GM10266 (cell line): Measurements from ENCODE around the gene RNF217.

Experiments used
- DNase-seq: peaks from one replicate; pipeline ENCODE4 v3.0.0; 2012; ENCODE audit errors: extremely low spot score
- CTCF ChIP-seq: IDR thresholded peaks from 2 replicates; pipeline ENCODE4 v1.5.1; 2012; ENCODE audit warnings: mild to moderate bottlenecking, low read depth; ENCODE audit not compliant: control insufficient read depth, insufficient read depth; ENCODE audit errors: missing control alignments

The RNF217 gene

DNA sequence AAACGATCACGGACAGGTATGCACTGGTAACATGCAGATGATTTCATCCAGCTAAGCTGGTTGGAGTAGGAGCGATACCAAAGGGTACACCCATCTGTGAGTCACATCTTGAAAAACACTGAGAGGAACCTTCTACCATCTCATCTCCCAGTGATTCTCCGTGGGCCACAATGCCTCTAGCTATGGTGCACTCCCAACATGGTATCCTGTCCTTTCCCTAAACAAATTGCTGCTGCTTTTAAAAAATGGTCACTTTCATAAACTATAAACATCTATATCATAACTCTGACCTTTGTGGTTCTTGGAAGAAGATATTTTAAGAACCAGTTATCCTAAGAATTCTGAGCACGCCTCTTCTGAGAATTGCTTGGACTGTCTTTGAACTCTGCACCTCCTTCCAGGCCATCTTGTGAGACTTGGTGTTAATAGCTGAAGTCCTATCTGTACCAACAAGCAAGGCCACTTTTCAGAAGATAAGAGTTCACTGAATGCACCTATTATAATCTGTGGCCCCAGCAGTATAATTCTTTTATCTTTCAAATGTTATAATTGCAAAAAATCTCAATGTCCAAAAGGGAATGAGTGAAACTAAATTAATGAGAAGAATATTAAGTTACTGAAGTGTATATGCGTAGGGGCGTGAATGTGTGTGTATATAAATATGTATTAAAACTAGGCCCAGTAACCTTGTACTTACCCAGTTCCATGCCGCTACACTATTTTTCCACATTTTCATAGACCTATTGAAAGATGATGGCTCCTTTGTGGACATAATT lies 120.9 kb downstream of the RNF217 start:
- DNase-seq: no peak
- TF ChIP-seq CTCF: no peak

GRCh38 chr6:125083684-125083990 lies 121.4 kb downstream of the RNF217 start:
- no peak for TF ChIP-seq CTCF
- DNase-seq: no peak

- DNase-seq: no peak
- TF ChIP-seq CTCF: no peak
Measured at GRCh38 chr6:125086716-125087115, 124.5 kb downstream of the RNF217 start.

DNA sequence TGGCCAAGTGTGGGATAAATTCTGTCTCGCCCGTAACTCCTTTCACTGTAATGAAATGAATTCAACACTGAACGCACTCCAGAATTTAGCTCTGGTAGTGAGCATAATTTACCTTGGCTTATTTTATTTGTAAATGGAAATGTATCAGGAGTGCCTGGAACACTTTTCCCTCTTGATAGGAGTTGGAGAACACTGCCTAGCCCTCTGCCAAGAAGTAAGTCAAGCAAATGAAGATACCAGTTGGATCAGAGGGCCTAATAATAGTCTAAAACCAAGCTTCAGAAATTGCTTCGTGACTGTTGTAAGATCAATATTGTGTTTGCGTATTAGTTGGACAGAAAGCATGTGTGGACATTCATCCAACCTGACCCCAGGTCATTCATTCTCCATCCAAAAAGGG lies 126.7 kb downstream of the RNF217 start:
- DNase-seq: no peak
- no peak for TF ChIP-seq CTCF

DNA sequence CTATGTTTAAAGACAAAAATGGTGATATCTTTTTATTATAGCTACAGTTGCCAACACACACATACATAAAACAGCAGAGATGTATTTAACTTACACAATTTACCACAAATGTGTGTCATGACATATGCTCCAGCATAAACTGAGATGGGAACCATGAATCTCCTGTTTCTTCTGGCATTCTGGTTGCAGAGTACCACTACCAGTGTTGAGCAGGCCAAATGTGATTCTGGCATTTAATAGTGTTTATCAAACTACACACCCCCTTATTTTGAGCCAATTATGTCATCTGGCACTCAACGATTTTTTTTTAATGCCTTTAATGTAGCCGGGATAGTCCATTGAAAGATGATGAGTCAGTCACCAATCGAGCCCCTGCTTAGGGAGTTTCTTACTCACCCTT lies 132.3 kb downstream of the RNF217 start:
- TF ChIP-seq CTCF: no peak
- no peak for DNase-seq

DNA sequence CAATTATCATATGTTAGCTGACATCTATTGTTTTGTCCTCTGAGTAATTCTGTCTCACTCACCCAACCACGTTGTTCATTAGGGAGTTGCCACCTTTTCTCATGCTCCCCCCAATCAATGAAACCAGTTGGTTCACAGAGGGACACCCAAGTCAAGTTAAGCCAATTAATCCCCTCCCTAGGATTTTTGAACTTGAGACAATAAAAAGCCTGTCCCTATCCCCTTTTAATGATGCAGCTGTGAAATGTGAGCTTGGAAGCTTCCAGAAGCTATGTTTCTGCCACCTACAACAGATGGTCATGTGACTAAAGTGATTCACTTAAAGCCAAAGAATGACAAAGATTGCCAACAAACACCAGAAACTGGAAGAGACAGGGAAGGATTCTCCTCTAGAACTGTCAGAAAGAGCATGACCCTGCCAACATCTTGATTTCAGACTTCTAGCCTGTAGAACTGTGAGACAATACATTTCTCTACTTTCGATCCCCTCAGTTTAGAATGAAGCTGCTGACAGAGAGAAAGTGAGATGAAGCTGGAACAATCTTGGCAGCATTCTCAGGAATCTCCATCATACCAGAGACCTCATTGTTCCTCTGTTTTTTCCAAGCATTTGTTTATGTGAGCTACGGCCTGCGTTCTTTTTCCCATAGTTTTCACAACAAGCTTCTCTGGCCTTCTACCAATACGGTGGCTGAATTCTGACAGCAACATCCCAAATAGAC lies 133.5 kb downstream of the RNF217 start:
- no peak for TF ChIP-seq CTCF
- DNase-seq: no peak

- TF ChIP-seq CTCF: no peak
- no peak for DNase-seq
Measured at GRCh38 chr6:125097186-125097585, 134.9 kb downstream of the RNF217 start.
